GM10248 (cell line): ENCODE results near the gene DDA1.
"Not testable (repeated sequence)": the region's sequence is repeated elsewhere in the genome, so short reads cannot be mapped to it uniquely, and the experiment has no call there.

Experiments used
- CTCF ChIA-PET: fragments of 300-600 bp; sonication (Branson Sonifier 250); formaldehyde crosslinking; extraction: SDS; loops from one replicate; lab custom pipeline; 2021; ENCODE audit warnings: antibody characterized with exemption; lab: Yijun Ruan, JAX
- POLR2A ChIA-PET: fragments of 350-650 bp; sonication (Branson Sonifier 250); formaldehyde crosslinking; extraction: SDS; loops from one replicate; lab custom pipeline; 2020; ENCODE audit warnings: antibody characterized with exemption; lab: Yijun Ruan, JAX
- DNase-seq: peaks from one replicate; pipeline ENCODE4 v3.0.0; 2012; ENCODE audit errors: extremely low spot score
- CTCF ChIP-seq: IDR thresholded peaks from 2 replicates; pipeline ENCODE4 v1.5.1; 2012; ENCODE audit warnings: mild to moderate bottlenecking, low read depth; ENCODE audit errors: extremely low read depth, missing control alignments, control extremely low read depth

The DDA1 gene

GRCh38 chr19:17264641-17264979, 44.8 kb upstream of the DDA1 start, which contains the start of gene USHBP1:
Gene USHBP1 (minus strand): TSS chr19:17264745. CDS start chr19:17264299, 446 bp downstream.
- DNase-seq, result no peak
- CTCF ChIA-PET, result interaction anchor here (1.0 to 5.5 kb wide), 7 partner anchors 9 to 213 kb away, joined by 3 to 46 read pairs (median 5); partner anchors contain the start of gene ANKLE1
- POLR2A ChIA-PET, result no interaction called here
- no peak for TF ChIP-seq CTCF

GRCh38 chr19:17266026-17266425, 43.3 kb upstream of the DDA1 start:
- CTCF ChIA-PET, result interaction anchor here (1.1 to 5.5 kb wide), 7 partner anchors 10 to 120 kb away, joined by 3 to 46 read pairs (median 4); partner anchors contain the start of genes ANKLE1 and DDA1
- DNase-seq, result no peak
- POLR2A ChIA-PET, result interaction anchor here (0.9 to 1.4 kb wide), 3 partner anchors 10 to 51 kb away, joined by 3 to 5 read pairs (median 3); partner anchors contain the start of gene USE1
- no peak for TF ChIP-seq CTCF

- ChIA-PET CTCF (interaction anchor here (0.9 to 5.5 kb wide), 7 partner anchors 8 to 119 kb away, joined by 3 to 46 read pairs (median 3); partner anchors contain the start of genes ANKLE1 and DDA1), POLR2A (interaction anchor here (0.6 to 1.4 kb wide), 7 partner anchors 9 to 682 kb away, joined by 3 to 11 read pairs (median 4); partner anchors contain the start of genes DDA1 and USE1)
- TF ChIP-seq CTCF, result no peak
- no peak for DNase-seq
Measured at GRCh38 chr19:17266589-17266974, 42.8 kb upstream of the DDA1 start.

- peak; percentile 98 for DNase-seq
- ChIA-PET CTCF (interaction anchor here (0.9 to 5.5 kb wide), 7 partner anchors 9 to 119 kb away, joined by 3 to 46 read pairs (median 3); partner anchors contain the start of genes ANKLE1 and DDA1), POLR2A (interaction anchor here (0.6 to 1.4 kb wide), 7 partner anchors 9 to 683 kb away, joined by 3 to 11 read pairs (median 4); partner anchors contain the start of genes DDA1 and USE1)
- no peak for TF ChIP-seq CTCF
Measured at GRCh38 chr19:17266975-17267788, 42.2 kb upstream of the DDA1 start, which contains the start of gene BABAM1. Gene BABAM1 (plus strand): TSS chr19:17267443. CDS start chr19:17268807, 1,364 bp downstream.

- ChIA-PET CTCF (interaction anchor here (5.5 kb wide), 1 partner anchor 14 kb away, joined by 46 read pairs; the partner anchor contains the start of gene ANKLE1), POLR2A (no interaction called here)
- no peak for TF ChIP-seq CTCF
- no peak for DNase-seq
Measured at GRCh38 chr19:17268754-17269153, 40.6 kb upstream of the DDA1 start.

- POLR2A ChIA-PET, DNase-seq: not testable (repeated sequence)
- CTCF ChIA-PET, result interaction anchor here (1.0 kb wide), 1 partner anchor 58 kb away, joined by 3 read pairs; no protein-coding TSS in a partner anchor
Measured at GRCh38 chr19:17274892-17275291, 34.5 kb upstream of the DDA1 start.
